ENCODE measurements around the gene RPP30. TPM values are rescaled to one million over a fixed set of nuclear protein-coding genes. Genes with fewer than 3 reads are reported as not detected.

RPP30 gene
- total and polyA plus RNA-seq, 9 of the 15 experiments (the other 6 are each of a cell fraction or from before 2014, with no cell fraction given), result 37.3 to 170 (median 69.1) TPM

GRCh38 chr10:90912854-90913479 is 41.2 kb downstream of the RPP30 start (continued):
- TF ChIP-seq, protein P1, sequence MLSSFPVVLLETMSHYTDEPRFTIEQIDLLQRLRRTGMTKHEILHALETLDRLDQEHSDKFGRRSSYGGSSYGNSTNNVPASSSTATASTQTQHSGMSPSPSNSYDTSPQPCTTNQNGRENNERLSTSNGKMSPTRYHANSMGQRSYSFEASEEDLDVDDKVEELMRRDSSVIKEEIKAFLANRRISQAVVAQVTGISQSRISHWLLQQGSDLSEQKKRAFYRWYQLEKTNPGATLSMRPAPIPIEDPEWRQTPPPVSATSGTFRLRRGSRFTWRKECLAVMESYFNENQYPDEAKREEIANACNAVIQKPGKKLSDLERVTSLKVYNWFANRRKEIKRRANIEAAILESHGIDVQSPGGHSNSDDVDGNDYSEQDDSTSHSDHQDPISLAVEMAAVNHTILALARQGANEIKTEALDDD (IDR thresholded peaks at IDR 0.05), result no peak

DNA sequence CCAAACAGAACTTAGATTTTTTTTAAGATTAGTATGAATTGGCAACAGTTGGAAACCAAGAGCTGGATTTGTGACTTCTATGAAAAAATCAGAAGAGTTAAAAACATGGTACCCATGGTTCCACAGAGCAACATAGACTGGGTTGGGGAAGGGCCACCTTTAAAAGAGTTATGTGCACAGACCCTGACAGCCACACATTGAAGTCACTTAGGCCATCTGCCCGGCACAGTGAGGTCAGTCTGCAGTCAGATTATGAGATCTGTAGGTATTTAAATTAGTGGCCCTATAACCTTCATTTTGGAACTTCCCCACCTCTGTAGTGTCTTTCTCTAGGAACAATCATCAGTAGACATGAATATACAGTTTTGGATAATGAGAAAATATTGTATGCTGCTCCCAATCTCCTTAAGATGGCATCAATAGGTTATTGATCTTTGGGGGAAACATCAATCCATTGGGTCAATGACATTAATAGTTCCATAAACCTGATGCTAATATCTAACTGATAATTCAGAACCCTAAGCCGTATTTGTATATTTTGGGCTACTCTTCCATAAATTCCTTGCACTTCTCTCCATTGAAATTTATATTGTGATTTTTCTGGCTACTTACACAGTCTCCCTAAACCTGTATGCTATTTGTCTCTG is 42.1 kb downstream of the RPP30 start:
- Histone ChIP-seq H3K79me2 (ENCODE audit: control insufficient read depth, insufficient read depth, low read length) (no peaks in the 10 kb centered on the region), H2AFZ (ENCODE audit: low read depth, low read length) (no peak overlapping the region), H3K4me3 (no peak overlapping the region), H3K9me1 (ENCODE audit: control insufficient read depth, insufficient read depth, low read length) (no peaks in the 10 kb centered on the region), H3K4me1 (replicated peaks in 1 of 2; ENCODE audit: control insufficient read depth in 2 of 2, insufficient read depth in 2 of 2, low read length in 2 of 2) (no peaks in the 10 kb centered on the region; a peak in 1 of 5 replicates), H3K27ac (ENCODE audit: extremely low read depth, low read depth, low read length) (no peak overlapping the region), H4K20me1 (replicated peaks; ENCODE audit: control insufficient read depth, insufficient read depth, low read length) (no peaks in the 10 kb centered on the region), H3K27me3 (ENCODE audit: control insufficient read depth in 2 of 2, insufficient read depth in 2 of 2, low read length in 2 of 2) (peaks cover 4 to 5% of the 10 kb centered on the region in 2 experiments; a peak in 2 of 5 replicates), H3K36me3 (ENCODE audit: control insufficient read depth, insufficient read depth, low read length) (no peaks in the 10 kb centered on the region), H3K9ac (ENCODE audit: insufficient read depth in 1 of 2, low read depth in 2 of 2, low read length in 2 of 2) (no peak overlapping the region), H3K4me2 (ENCODE audit: insufficient read depth, low read length) (no peak overlapping the region), H3K9me3 (replicated peaks; ENCODE audit: control insufficient read depth, insufficient read depth, low read depth, low read length) (no peaks in the 10 kb centered on the region)
- POLR2A ChIA-PET, result no interaction called here
- WGBS (ENCODE audit: insufficient coverage, low coverage, missing lambda C conversion rate), result 7% methylated on average over 2 of the region's 2 CpGs
- TF ChIP-seq KLF10 (CRISPR knock-in tag; IDR thresholded peaks at IDR 0.05), result no peak
- intact Hi-C loops (cut with micrococcal nuclease), result no loop called here
- no TSS peak for BruUV-seq (replicated peaks)
- FAIRE-seq (no peak), ATAC-seq (no peak), DNase-seq (ENCODE audit: extremely low read depth in 1 of 4, low spot score in 3 of 4) (no peak)
- in situ Hi-C loops (cut with MboI), result loop anchor here (25.0 kb wide), 1 partner anchor 998 kb away; the partner anchor contains the start of genes BTAF1 and FGFBP3
- CTCF ChIA-PET (ENCODE audit: low intra/inter-chr PET ratio), result no interaction called here

All from K562 (cell line).